GM21786 (cell line): Measurements from ENCODE around the gene RPAP2.
"Not testable (repeated sequence)": the region's sequence is repeated elsewhere in the genome, so short reads cannot be mapped to it uniquely, and the experiment has no call there.

Experiments used
- ATAC-seq: cut with Tn5 transposase; IDR thresholded peaks from one replicate; pipeline ENCODE4 v1.9.1; 2021; ENCODE audit not compliant: unreplicated experiment

RPAP2 gene

GRCh38 chr1:92323473-92324453 lies 24.9 kb downstream of the RPAP2 start:
- no peak for ATAC-seq

GRCh38 chr1:92324784-92325183 lies 25.9 kb downstream of the RPAP2 start:
- ATAC-seq = no peak

- ATAC-seq = no peak
Observed at GRCh38 chr1:92326681-92327080, 27.8 kb downstream of the RPAP2 start.

GRCh38 chr1:92327794-92328193 lies 28.9 kb downstream of the RPAP2 start:
- no peak for ATAC-seq

- no peak for ATAC-seq
Observed at GRCh38 chr1:92329347-92330129, 30.7 kb downstream of the RPAP2 start.

GRCh38 chr1:92333668-92334067 lies 34.8 kb downstream of the RPAP2 start:
- no peak for ATAC-seq

GRCh38 chr1:92340154-92340553 lies 41.3 kb downstream of the RPAP2 start:
- ATAC-seq = no peak

- no peak for ATAC-seq
Observed at GRCh38 chr1:92342401-92342800, 43.5 kb downstream of the RPAP2 start.

GRCh38 chr1:92343061-92343460 lies 44.2 kb downstream of the RPAP2 start:
- no peak for ATAC-seq

- ATAC-seq = no peak
Observed at GRCh38 chr1:92346866-92347640, 48.2 kb downstream of the RPAP2 start.

GRCh38 chr1:92352856-92353255 lies 54.0 kb downstream of the RPAP2 start:
- ATAC-seq = no peak

GRCh38 chr1:92354259-92354658 lies 55.4 kb downstream of the RPAP2 start:
- ATAC-seq = no peak

- ATAC-seq = no peak
Observed at GRCh38 chr1:92356956-92357355, 58.1 kb downstream of the RPAP2 start.

GRCh38 chr1:92359382-92359781 lies 60.5 kb downstream of the RPAP2 start:
- not testable (repeated sequence) for ATAC-seq

GRCh38 chr1:92359986-92360385 lies 61.1 kb downstream of the RPAP2 start:
- ATAC-seq = no peak

GRCh38 chr1:92362970-92363369 lies 64.1 kb downstream of the RPAP2 start:
- no peak for ATAC-seq

GRCh38 chr1:92363401-92363800 lies 64.5 kb downstream of the RPAP2 start:
- no peak for ATAC-seq

- ATAC-seq = no peak
Observed at GRCh38 chr1:92365378-92366039, 66.7 kb downstream of the RPAP2 start.

GRCh38 chr1:92366040-92366395 lies 67.2 kb downstream of the RPAP2 start:
- no peak for ATAC-seq

GRCh38 chr1:92367496-92367895 lies 68.6 kb downstream of the RPAP2 start:
- no peak for ATAC-seq

- ATAC-seq = no peak
Observed at GRCh38 chr1:92372164-92372563, 73.3 kb downstream of the RPAP2 start.
